Subcutaneous adipose tissue (tissue), 4 donors: ENCODE measurements around the gene GGT6. TPM values are rescaled to one million over a fixed set of nuclear protein-coding genes. Genes with fewer than 3 reads are reported as not detected.

Experiments used
- total RNA-seq, 4 donors: library from RNA; depleted of rRNA; stranded (reverse); fragments of >200 nt; gene quantifications; one replicate each; pipeline ENCODE4 v1.1.0, GENCODE V29; 2016
- TF ChIP-seq, protein P1 (sequence below): fragments of 450-650 bp; IDR thresholded peaks from one replicate; pipeline ENCODE4 v1.5.1; 2016; ENCODE audit warnings: low read depth, mild to moderate bottlenecking, control low read depth, antibody characterized with exemption, moderate library complexity

The GGT6 gene
- total RNA-seq, 4 donors from 2014 or later = not detected

DNA sequence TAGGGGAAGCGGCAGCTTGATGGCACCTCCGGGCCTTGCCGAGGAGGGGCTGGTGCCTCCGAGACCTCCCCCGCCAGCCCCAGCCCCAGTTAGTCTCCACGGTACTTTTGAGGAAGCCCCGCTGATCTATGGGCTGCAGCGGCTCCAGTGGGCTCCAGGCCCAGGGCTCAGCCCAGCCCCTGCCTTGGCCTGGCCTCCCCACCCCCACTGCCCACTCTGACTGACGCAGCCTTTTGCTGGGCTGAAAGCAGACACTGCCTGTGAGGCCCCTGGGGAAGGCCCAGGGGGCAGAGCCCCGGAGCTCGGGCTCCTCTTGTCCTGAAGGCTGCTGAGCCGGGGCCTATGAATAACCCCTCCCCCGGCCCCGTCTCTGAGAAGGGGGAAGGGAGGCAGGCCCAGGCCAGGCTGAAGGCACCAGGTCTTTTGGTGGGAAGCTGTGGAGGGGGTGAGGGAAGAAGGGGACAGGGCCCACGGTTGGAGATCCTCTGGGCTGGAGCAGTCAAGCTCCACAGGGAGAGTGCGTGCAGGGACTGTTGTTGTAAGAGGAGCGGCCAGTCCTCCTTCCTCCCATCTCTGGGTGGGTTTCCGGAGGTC lies 16.4 kb upstream of the GGT6 start:
- TF ChIP-seq, protein P1, sequence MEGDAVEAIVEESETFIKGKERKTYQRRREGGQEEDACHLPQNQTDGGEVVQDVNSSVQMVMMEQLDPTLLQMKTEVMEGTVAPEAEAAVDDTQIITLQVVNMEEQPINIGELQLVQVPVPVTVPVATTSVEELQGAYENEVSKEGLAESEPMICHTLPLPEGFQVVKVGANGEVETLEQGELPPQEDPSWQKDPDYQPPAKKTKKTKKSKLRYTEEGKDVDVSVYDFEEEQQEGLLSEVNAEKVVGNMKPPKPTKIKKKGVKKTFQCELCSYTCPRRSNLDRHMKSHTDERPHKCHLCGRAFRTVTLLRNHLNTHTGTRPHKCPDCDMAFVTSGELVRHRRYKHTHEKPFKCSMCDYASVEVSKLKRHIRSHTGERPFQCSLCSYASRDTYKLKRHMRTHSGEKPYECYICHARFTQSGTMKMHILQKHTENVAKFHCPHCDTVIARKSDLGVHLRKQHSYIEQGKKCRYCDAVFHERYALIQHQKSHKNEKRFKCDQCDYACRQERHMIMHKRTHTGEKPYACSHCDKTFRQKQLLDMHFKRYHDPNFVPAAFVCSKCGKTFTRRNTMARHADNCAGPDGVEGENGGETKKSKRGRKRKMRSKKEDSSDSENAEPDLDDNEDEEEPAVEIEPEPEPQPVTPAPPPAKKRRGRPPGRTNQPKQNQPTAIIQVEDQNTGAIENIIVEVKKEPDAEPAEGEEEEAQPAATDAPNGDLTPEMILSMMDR = no peak

DNA sequence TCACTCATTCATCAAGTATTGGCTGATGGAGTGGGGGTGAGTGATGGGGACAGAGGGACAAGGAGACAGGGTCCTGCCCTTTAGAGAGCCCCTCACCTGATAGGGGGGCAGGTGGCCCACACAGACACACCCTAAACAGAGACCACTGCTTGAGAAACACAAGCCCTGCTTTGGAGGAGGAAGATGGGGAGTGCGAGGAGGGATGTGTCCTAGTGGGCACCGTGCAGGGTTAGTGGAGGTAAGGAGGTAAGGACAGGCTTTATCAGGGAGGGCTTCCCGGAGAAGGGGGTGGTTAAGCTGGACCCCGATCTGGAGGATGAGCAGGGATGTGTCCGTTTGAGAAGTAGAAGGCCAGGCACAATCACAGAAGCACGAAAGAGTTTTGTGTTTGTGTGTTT lies 15.8 kb upstream of the GGT6 start:
- TF ChIP-seq, protein P1 = no peak

DNA sequence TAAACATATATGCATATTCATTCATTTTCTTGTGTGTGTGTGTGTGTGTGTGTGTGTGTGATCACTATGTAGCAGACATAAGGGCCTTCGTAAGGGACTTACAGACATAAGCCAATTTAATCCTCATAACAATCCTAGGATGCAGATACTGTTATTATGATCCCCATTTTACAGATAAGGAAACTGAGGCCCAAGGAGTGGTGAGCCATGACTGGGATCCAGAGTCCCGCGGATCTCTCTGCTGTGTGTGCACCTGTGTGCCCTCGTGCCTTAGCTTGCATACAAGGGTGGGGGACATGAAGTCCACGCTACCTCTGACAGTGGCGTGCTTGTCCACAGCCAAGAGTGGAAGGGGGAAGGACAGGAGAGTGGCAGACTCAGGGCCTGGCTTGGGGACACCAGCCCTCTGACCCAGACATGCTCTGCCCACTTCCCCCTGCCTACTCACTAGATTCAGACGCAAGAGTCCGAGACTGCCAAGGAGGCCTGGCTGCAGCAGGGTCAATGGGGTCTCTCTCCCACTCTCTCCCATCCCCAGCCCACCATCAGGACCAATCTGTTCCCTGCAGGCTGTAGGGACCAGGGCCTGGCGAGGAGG lies 14.2 kb upstream of the GGT6 start:
- TF ChIP-seq, protein P1 = no peak

DNA sequence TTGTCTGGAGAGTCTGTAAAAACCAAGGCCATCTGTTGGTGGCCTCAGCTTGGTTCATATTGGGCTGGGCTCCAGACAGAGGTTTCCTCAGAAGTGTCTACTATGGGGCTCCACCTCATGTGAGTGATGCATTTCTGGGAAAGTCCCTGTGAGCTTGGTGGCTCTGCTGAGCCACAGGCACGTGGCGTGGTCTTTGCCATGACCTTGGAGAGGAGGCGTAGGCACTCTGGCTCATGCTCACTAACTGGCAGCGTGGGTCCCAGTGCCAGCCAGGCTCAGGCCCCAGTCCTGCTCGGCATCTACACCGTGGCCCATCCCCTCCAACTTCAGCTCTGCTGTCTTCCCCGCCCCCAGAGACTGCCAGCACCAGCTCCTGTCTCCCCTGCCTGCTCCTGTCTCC lies 13.3 kb upstream of the GGT6 start:
- TF ChIP-seq, protein P1 = no peak

DNA sequence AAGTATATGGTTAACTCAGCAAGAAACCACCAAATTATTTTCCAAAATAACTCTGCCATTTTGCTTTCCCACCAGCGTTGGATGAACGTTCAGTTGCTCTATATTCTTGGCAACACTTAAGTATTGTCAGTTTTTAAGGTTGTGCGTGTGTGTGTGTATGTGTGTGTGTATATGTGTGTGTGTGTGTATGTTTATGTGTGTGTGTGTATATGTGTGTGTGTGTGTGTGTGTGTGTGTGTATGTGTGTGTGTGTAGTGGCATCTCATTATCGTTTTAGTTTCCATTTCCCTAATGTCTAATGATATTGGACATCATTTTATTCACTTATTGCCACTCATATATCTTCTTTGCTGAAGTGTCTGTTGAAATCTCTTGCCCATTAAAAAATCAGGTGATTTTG lies 12.7 kb upstream of the GGT6 start:
- TF ChIP-seq, protein P1 = no peak

DNA sequence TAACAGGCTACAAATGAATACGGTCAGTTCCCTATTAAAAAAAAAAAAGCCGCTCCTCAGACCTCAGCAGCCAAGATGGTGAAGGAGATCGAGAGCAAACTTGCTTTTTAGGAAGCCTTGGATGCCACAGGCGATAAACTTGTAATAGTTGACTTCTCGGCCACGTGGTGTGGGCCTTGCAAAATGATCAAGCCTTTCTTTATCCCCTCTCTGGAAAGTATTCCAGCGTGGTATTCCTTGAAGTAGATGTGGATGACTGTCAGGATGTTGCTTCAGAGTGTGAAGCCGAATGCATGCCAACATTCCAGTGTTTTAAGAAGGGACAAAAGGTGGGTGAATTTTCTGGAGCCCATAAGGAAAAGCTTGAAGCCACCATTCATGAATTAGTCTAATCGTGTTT lies 11.8 kb upstream of the GGT6 start:
- TF ChIP-seq, protein P1 = no peak

DNA sequence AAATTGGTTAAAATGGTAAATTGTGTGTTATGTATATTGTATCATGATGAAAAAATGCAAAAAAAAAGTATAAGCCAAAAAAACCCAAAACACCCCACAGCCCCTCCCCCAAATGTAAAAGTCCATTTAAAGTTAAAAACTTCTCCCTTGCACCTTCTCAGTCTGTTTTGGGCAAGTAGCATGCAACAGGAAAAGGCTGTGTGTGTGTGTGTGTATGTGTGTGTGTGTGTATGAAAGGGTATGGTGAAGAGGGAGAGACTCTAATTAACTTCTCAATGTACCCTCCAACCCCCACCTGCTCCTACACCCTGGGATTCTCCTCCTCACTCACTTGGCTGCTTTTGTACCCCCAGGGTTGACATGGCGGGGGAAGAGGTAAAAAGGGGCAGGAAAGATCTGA lies 9.2 kb upstream of the GGT6 start:
- TF ChIP-seq, protein P1 = no peak
